Measurements from ENCODE around the gene LRRTM1.
A peak's percentile ranks its signal among the peaks of the same experiment; 100 is the strongest.

Gene LRRTM1

GRCh38 chr2:80303909-80304837 lies at the start of gene LRRTM1:
Gene LRRTM1 (minus strand): TSS chr2:80304752. CDS start chr2:80303819, 933 bp downstream.
- no peak for DNase-seq

GRCh38 chr2:80351231-80351630 lies 46.7 kb upstream of the LRRTM1 start:
- DNase-seq, result no peak

DNA sequence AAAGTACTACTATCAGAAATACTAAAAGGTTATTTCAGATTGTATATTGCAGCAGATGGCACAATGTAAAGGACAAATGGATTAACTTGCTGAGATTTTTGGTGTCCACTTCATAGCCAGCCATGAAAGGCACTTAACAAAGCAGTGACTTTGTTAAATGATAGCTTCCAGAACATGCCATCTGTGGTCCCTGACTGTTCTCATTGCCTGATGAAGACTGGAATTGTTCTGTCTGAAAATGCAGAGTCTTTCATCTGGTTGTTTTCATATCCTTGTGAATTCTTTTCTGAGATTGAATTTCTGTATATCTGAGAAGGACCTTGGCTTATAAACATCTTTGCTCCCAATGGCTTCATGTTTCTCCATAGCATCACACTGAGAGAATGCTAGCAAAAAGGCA lies 44.4 kb upstream of the LRRTM1 start:
- DNase-seq, result no peak

DNA sequence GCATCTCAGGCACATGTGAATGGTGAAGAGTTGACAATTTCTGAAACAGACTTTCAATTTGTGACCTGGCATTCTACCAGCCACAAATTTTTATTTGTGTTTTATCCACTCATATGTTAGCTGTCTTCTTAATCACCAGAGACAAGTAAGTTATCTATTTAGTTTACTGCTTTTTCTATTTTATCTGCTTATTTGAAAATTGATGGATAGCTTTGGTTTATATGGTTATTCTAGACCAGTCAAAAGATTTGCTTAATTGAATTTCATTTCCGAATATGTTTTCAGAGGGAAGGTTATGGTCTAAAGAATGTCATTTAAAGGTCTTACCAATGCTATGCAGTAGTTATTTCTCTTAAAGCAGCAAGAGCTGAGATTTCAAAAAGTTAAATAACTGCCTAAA lies 43.5 kb upstream of the LRRTM1 start:
- no peak for DNase-seq

DNA sequence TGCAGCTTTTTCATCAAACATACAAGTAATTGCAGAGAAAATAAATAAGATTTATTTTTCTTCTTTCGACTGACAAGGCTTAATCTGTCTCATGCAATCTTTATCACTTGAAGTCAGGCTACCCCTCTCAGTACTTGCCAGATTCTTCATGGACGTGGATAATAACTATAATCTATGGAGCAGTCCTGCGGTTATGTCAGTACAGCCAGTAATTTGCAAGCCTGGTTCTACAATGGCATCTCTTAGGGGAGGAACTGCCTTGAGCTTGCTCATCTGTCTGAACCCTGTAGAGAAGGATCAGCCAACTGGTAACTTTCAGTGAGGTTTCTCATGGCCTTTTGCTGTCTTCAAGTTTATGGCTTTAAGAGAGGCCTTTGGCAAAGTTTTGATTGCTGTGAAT lies 35.5 kb upstream of the LRRTM1 start:
- DNase-seq, result no peak

- no peak for DNase-seq
Measured at GRCh38 chr2:80338794-80339193, 34.2 kb upstream of the LRRTM1 start.

GRCh38 chr2:80335411-80335810 lies 30.9 kb upstream of the LRRTM1 start:
- DNase-seq, result no peak

- DNase-seq, result no peak
Measured at GRCh38 chr2:80333886-80334285, 29.3 kb upstream of the LRRTM1 start.

DNA sequence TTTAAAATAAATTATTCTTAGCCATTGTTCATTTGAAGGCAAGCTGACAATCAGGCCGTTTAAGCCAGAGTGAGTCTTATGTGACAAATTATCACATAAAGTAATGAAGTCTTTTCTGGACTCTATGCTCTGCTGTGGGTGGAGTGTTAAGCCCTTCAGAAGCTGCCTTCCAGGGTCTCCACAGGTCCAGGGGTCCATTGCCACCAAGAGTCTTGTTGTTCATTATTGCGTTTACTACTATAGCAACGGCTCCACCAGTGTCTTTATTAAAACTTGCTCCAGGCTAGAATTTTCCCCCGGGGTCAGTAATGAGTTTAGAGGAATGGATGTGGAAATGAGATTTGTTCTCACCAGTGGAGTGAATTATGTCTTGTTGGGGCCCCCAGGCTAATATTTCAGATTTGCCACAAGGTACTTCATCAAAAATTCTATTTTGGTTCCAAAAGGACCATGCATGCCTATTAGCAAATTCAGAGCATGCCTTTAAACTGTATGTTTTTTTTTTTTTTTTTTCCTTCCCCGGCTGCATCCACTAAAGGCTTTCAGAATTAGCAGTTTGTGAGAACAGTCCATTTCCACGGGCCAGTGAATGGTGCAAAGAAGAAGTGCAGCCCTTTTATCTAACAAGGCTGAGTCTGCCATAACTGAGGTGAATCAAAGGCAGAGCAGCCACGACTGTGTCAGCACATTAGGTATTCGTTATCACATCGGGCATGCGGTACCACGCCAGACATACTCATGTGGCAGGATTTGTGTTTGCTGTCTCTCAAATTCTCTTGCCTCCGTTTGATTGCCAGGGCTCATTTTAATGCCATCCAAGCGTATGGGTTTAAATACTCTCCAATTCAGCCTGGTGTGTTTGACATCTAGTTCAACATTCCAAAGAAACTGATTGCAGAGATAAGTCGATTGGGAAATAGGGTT lies 26.2 kb upstream of the LRRTM1 start:
- DNase-seq, result no peak

DNA sequence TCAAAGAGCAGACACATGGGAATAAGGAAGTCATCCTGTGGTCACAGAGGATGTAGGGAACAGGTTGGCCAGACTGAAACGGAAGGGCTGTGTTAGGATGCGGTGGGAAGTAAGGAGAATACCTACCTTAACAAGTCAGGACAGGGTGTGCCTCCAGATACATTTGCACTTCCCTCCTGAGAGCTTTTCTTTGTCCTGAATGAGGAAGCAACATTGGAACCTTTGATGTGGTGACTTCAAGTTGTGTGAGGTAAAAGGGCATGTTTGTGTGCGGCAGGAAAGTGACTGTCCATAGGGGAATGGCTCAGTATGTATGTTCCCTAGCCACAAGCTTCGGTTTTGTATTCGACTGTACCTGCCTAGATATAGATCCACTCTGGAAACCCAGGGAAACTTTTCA lies 24.9 kb upstream of the LRRTM1 start:
- DNase-seq, result no peak

DNA sequence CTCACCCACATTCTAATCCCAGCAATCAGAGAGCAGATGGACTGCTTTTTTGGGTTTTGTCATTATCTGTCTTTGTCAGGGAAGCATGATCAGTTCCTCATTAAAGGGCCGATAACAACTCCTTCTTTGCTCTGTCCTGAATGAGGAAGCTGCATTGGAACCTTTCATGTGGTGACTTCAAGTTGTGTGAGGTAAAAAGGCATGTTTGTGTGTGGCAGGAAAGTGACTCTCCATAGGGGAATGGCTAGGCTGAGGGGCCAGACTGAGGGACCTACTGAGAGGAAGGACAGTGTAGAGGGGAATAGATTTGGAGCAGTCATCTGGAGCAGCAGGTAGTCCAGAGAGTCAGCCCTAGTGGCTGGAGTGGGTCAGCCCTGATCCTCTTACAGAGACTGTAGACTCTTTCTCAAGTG lies 23.6 kb upstream of the LRRTM1 start:
- peak; percentile 25 for DNase-seq

GRCh38 chr2:80326861-80327260 lies 22.3 kb upstream of the LRRTM1 start:
- DNase-seq, result no peak

DNA sequence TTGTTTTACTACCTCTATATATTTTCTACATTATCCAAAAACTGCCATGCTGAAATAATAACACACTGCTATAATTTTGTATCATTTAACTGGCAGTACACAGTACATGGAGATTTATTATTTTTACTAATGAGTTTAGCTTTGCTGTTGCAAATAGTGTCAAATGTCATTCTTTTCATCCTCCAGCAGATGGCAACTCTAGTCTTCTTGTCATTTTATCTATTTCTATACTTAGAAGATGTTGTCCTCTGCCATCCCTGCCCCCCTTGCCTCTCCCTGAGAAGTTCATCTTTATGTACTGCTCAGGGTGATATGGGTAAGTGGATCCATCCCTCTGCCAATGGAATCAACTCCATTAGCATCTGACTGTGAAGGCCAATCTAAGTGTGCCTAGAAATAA lies 21.7 kb upstream of the LRRTM1 start:
- peak; percentile 57 for DNase-seq

- no peak for DNase-seq
Measured at GRCh38 chr2:80324525-80324924, 20.0 kb upstream of the LRRTM1 start.

DNA sequence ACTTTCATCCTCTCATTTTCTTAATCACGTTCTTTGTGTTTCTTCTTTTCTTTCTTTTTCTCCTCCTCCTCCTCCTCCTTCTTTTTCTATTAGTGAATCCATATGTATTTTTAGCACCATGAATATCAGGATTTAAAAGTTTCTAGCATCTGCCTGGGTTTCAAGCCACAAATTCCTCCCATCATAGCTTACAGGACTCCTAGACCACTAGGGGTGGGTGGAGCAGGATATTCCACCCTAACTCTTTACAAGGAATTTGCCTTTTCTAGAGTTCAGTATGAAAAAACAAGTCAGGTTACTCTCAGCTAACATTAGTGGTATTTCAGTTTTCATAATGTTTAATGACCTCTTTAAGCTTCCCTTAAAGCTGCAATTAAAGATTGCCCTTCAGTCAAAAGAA lies 19.1 kb upstream of the LRRTM1 start:
- DNase-seq, result no peak

GRCh38 chr2:80322958-80323357 lies 18.4 kb upstream of the LRRTM1 start:
- no peak for DNase-seq

- no peak for DNase-seq
Measured at GRCh38 chr2:80322311-80322920, 17.9 kb upstream of the LRRTM1 start.

DNA sequence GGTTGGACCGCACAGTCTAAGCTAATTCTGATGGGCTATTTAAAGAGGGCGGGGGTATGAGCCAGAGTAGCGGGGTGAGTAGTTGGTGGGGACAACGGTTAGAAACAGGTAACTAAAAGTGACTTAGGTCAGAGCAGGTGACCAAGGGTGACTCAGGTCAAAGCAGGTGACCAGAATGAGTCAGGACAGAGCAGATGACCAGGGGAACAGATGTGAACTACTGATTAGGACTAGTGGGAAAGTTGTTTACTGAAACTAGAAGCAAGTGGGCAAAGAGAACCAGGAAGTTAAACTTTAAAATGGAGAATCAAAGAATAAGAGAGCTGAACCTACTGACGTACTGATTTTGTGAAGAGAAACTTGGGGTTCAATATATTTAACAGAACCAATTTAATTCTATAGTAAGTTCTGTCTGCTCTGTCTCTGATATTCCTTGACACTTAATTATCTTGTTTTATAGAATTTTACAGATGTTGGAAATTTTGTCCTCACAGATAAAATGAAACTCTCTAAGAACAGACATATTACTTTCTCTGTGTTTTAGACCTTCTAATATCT lies 7.8 kb upstream of the LRRTM1 start:
- DNase-seq, result no peak

DNA sequence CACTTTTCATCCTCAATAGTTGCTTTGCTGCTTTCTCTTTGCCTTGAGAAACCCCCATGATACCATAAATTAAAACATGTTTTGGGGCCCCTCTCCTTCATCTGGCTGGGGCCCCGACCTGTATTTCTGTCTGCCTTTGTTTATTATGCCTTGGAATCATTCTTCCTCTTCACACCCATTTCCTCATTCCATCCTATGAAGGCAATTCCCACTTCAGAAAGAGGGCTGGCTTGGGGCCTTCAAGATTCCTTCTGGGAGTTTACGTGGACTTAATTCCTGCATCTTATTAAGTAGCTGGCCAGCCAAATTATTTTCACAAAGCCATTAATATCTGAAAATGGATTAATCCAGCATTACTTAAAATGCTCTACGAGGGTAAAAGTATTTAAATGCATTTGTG lies 6.8 kb upstream of the LRRTM1 start:
- DNase-seq, result no peak

GRCh38 chr2:80303006-80303908 lies 1.3 kb downstream of the LRRTM1 start:
- no peak for DNase-seq

- no peak for DNase-seq
Measured at GRCh38 chr2:80302314-80303005, 2.1 kb downstream of the LRRTM1 start.

Measured in hematopoietic multipotent progenitor cell treated with erythropoietin and hydrocortisone succinate and interleukin-3 and kit ligand, for 6 days (in vitro differentiated cells).